Fibroblast of mammary gland (primary cell): Measurements from ENCODE around the gene ATP8B2.
"Not testable (repeated sequence)": the region's sequence is repeated elsewhere in the genome, so short reads cannot be mapped to it uniquely, and the experiment has no call there.

ENCODE experiments used
- DNase-seq: peaks from one replicate; pipeline ENCODE4 v3.0.0-alpha.2; 2010; ENCODE audit warnings: low read depth
- H3K4me3 ChIP-seq: 2 replicates; pipeline ENCODE4 v1.5.1; 2011; ENCODE audit warnings: low read depth, mild to moderate bottlenecking, low read length, moderate library complexity; ENCODE audit not compliant: control insufficient read depth
- TF ChIP-seq, protein P1 (sequence below): conservative IDR thresholded peaks from 2 replicates; pipeline ENCODE4 v1.5.1; 2011; ENCODE audit warnings: low read depth, low read length, inconsistent platforms; ENCODE audit not compliant: control insufficient read depth, insufficient read depth

Gene ATP8B2, protein sequence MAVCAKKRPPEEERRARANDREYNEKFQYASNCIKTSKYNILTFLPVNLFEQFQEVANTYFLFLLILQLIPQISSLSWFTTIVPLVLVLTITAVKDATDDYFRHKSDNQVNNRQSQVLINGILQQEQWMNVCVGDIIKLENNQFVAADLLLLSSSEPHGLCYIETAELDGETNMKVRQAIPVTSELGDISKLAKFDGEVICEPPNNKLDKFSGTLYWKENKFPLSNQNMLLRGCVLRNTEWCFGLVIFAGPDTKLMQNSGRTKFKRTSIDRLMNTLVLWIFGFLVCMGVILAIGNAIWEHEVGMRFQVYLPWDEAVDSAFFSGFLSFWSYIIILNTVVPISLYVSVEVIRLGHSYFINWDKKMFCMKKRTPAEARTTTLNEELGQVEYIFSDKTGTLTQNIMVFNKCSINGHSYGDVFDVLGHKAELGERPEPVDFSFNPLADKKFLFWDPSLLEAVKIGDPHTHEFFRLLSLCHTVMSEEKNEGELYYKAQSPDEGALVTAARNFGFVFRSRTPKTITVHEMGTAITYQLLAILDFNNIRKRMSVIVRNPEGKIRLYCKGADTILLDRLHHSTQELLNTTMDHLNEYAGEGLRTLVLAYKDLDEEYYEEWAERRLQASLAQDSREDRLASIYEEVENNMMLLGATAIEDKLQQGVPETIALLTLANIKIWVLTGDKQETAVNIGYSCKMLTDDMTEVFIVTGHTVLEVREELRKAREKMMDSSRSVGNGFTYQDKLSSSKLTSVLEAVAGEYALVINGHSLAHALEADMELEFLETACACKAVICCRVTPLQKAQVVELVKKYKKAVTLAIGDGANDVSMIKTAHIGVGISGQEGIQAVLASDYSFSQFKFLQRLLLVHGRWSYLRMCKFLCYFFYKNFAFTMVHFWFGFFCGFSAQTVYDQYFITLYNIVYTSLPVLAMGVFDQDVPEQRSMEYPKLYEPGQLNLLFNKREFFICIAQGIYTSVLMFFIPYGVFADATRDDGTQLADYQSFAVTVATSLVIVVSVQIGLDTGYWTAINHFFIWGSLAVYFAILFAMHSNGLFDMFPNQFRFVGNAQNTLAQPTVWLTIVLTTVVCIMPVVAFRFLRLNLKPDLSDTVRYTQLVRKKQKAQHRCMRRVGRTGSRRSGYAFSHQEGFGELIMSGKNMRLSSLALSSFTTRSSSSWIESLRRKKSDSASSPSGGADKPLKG

DNA sequence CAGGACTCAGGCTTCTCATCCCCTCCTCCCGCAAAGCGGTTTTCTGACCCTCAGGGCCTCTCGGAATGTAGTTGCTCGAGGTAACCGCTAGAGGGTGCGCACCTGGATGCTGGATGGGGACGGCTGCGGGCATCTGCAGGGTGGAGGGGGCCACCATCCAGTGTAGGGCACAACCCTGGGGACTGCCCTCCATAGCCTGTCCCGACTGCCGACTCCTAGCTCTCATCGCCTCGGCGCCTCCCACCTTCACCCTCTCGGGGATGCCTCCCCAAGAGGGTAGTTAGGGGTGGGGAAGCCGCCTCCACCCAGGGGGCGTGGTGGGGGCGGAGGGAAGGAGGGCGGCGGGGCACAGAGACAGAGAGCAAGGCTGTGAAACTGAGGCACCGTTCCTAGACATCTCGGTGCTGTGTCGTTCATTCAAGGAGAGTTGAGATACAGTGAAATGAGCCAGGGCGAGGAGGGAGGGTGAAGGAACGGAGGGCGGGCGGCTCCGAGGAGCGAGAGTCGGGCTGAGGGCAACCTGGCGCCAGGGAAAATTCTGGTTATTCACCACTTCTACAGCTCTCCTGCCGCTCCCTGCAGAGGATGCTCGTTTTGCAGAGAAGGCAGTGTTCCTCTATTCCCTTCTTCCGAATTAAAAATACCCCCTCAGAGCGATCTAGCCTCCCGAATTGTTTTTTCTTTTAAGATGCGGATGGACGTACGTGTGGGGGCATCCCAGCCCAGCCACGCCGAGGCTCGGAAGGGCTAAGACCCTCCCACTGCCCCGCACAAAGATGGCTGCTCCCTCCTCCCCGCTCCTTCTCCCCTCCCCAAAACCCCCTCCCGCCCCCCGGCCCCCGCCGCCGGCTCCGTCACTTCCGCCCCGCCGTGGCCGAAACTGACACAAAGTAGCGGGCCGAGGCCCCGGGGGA is at the start of gene ATP8B2:
TSS of gene ATP8B2 (plus strand) at position 857 of the 914 bp plus-strand sequence. CDS start 2,617 bp downstream, outside the sequence.
- TF ChIP-seq, protein P1, sequence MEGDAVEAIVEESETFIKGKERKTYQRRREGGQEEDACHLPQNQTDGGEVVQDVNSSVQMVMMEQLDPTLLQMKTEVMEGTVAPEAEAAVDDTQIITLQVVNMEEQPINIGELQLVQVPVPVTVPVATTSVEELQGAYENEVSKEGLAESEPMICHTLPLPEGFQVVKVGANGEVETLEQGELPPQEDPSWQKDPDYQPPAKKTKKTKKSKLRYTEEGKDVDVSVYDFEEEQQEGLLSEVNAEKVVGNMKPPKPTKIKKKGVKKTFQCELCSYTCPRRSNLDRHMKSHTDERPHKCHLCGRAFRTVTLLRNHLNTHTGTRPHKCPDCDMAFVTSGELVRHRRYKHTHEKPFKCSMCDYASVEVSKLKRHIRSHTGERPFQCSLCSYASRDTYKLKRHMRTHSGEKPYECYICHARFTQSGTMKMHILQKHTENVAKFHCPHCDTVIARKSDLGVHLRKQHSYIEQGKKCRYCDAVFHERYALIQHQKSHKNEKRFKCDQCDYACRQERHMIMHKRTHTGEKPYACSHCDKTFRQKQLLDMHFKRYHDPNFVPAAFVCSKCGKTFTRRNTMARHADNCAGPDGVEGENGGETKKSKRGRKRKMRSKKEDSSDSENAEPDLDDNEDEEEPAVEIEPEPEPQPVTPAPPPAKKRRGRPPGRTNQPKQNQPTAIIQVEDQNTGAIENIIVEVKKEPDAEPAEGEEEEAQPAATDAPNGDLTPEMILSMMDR, result peak; percentile 92
- peak within 1 kb of the TSS; percentile 72 for H3K4me3 ChIP-seq
- peak; percentile 68 for DNase-seq

DNA sequence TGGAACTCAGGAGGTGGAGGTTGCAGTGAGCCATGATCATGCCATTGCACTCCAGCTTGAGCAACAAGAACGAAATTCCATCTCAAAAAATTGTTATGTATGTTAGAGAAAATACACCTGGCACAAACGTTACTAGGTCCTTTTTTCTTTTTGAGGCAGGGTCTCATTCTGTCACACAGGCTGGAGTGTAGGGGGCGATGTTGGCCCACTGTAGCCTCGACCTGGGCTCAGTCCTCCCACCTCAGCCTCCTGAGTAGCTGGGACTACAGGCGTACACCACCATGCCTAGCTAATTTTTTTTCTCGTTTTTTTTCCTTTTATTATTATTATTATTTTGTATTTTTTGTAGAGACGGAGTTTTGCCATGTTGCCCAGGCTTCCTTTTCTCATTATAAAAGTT is 48.5 kb upstream of the ATP8B2 start:
- no peak for DNase-seq
- TF ChIP-seq, protein P1, result peak; percentile 11
- H3K4me3 ChIP-seq, result no peak overlapping the region

DNA sequence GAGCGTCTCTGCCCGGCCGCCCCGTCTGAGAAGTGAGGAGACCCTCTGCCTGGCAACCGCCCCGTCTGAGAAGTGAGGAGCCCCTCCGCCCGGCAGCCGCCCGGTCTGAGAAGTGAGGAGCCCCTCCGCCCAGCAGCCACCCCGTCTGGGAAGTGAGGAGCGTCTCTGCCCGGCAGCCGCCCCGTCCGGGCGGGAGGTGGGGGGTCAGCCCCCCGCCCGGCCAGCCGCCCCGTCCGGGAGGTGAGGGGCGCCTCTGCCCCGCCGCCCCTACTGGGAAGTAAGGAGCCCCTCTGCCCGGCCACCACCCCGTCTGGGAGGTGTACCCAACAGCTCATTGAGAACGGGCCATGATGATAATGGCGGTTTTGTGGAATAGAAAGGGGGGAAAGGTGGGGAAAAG is 37.7 kb upstream of the ATP8B2 start:
- DNase-seq, H3K4me3 ChIP-seq: not testable (repeated sequence)

DNA sequence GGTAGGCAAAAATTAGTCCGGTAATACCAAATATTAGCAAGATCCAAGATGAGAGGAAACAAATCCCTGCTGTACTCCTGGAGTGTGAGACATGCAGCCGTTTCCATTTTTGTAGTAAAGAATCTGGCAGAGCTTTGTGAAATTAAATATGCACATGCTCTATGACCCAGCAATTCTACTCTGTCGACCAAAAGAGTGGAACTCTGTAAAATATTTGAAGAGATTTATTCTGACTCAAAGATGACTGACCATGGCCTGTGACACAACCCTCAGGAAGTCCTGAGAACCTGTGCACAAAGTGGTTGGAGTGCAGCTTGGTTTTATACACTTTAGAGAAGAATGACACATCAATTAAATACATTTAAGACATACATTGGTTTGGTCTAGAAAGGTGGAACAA is 36.7 kb upstream of the ATP8B2 start:
- TF ChIP-seq, protein P1, result no peak
- no peak overlapping the region for H3K4me3 ChIP-seq
- no peak for DNase-seq

DNA sequence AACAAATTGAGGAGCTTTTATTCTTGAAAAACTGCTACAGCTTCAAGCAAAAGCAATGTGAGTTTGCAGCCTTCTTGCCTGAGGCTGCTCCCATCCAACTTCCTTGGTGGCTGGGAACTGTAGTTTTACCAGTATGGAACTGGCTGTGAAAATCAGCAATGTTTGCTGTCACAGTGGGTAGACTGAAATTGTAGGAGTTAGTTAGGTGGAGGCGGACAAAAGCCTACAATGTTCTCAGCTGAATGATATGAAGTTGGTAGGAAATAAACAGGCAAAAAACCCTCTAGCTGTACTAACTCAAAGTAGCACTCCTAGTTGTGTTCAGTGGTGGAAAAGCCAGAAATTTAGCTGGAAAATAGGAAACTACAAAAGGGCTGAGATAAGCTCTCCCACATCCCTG is 34.4 kb upstream of the ATP8B2 start:
- no peak for DNase-seq
- TF ChIP-seq, protein P1, result no peak
- H3K4me3 ChIP-seq, result no peak overlapping the region

DNA sequence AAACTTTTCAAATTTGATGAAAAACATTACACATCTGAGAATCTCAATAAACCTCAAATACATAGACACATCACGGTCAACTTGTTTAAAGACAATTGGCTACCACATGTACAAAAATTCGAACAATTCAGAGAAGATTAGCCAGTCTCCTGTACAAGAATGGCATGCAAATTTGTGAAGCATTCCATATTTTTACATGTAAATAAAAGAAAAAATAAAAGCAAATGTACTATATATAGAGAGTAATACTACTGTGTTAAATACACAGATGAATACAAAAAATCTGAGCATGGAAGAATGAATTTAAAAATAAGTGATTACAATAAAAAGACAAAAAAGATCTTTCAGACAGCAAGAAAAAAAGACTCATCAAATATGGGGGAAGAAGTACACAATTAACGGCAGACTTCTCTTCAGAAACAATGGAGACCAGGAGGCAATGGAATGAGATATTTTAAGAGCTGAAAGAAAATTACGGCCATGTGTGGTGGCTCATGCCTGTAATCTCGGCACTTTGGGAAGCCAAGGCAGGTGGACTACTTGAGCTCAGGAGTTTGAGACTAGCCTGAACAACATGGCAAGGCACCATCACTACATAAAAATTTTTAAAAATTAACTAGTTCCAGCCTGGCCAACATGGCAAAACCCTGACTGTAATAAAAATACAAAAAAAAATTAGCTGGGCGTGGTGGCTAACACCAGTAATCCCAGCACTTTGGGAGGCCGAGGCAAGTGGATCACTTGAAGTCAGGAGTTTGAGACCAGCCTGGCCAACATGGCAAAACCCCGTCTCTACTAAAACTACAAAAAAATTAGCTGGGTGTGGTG is 29.7 kb upstream of the ATP8B2 start:
- no peak overlapping the region for H3K4me3 ChIP-seq
- DNase-seq, result no peak
- TF ChIP-seq, protein P1, result no peak
